ENCODE results near the gene INTS11. TPM values are rescaled to one million over a fixed set of nuclear protein-coding genes. Genes with fewer than 3 reads are reported as not detected.
"Not testable (repeated sequence)": the region's sequence is repeated elsewhere in the genome, so short reads cannot be mapped to it uniquely, and the experiment has no call there.

Gene INTS11
- total RNA-seq, 1 experiment from 2014 or later: 90.2 TPM

GRCh38 chr1:1320666-1321448 lies 3.6 kb downstream of the INTS11 start:
- DNase-seq (ENCODE audit: low read depth): no peak
- in situ Hi-C loops (cut with HindIII; ENCODE audit: low pct_unique_long_range_greater_than_20kb, low sequenced_read_pairs): no loop called here

- DNase-seq (ENCODE audit: low read depth): no peak
- in situ Hi-C loops (cut with HindIII; ENCODE audit: low pct_unique_long_range_greater_than_20kb, low sequenced_read_pairs): no loop called here
These were observed 4.9 kb downstream of the INTS11 start for GRCh38 chr1:1319646-1319941.

GRCh38 chr1:1318777-1319645 lies 5.4 kb downstream of the INTS11 start:
- in situ Hi-C loops (cut with HindIII; ENCODE audit: low pct_unique_long_range_greater_than_20kb, low sequenced_read_pairs): no loop called here

GRCh38 chr1:1318131-1318652 lies 6.3 kb downstream of the INTS11 start:
- DNase-seq (ENCODE audit: low read depth): peak; percentile 72
- in situ Hi-C loops (cut with HindIII; ENCODE audit: low pct_unique_long_range_greater_than_20kb, low sequenced_read_pairs): no loop called here

More at GRCh38 chr1:1318777-1319645, 5.4 kb downstream of the INTS11 start:
- no peak for DNase-seq (ENCODE audit: low read depth)

GRCh38 chr1:1317420-1317819 lies 7.0 kb downstream of the INTS11 start:
- in situ Hi-C loops (cut with HindIII; ENCODE audit: low pct_unique_long_range_greater_than_20kb, low sequenced_read_pairs): no loop called here
- DNase-seq (ENCODE audit: low read depth): no peak

GRCh38 chr1:1316199-1316598 lies 8.3 kb downstream of the INTS11 start:
- in situ Hi-C loops (cut with HindIII; ENCODE audit: low pct_unique_long_range_greater_than_20kb, low sequenced_read_pairs); DNase-seq (ENCODE audit: low read depth): not testable (repeated sequence)

GRCh38 chr1:1315435-1315954 lies 9.0 kb downstream of the INTS11 start:
- in situ Hi-C loops (cut with HindIII; ENCODE audit: low pct_unique_long_range_greater_than_20kb, low sequenced_read_pairs): no loop called here

GRCh38 chr1:1314678-1315335 lies 9.7 kb downstream of the INTS11 start:
- in situ Hi-C loops (cut with HindIII; ENCODE audit: low pct_unique_long_range_greater_than_20kb, low sequenced_read_pairs): no loop called here

More at GRCh38 chr1:1315435-1315954, 9.0 kb downstream of the INTS11 start:
- DNase-seq (ENCODE audit: low read depth): no peak

GRCh38 chr1:1314237-1314586 lies 10.2 kb downstream of the INTS11 start:
- in situ Hi-C loops (cut with HindIII; ENCODE audit: low pct_unique_long_range_greater_than_20kb, low sequenced_read_pairs): no loop called here
- DNase-seq (ENCODE audit: low read depth): no peak

More at GRCh38 chr1:1314678-1315335, 9.7 kb downstream of the INTS11 start:
- no peak for DNase-seq (ENCODE audit: low read depth)

- in situ Hi-C loops (cut with HindIII; ENCODE audit: low pct_unique_long_range_greater_than_20kb, low sequenced_read_pairs): no loop called here
These were observed 10.8 kb downstream of the INTS11 start for GRCh38 chr1:1313500-1314236.

GRCh38 chr1:1312450-1313314 lies 11.8 kb downstream of the INTS11 start:
- in situ Hi-C loops (cut with HindIII; ENCODE audit: low pct_unique_long_range_greater_than_20kb, low sequenced_read_pairs): no loop called here

More at GRCh38 chr1:1313500-1314236, 10.8 kb downstream of the INTS11 start:
- DNase-seq (ENCODE audit: low read depth): no peak

GRCh38 chr1:1311107-1312104 lies 13.1 kb downstream of the INTS11 start:
- in situ Hi-C loops (cut with HindIII; ENCODE audit: low pct_unique_long_range_greater_than_20kb, low sequenced_read_pairs): no loop called here

More at GRCh38 chr1:1312450-1313314, 11.8 kb downstream of the INTS11 start:
- no peak for DNase-seq (ENCODE audit: low read depth)

GRCh38 chr1:1310476-1311053 lies 13.9 kb downstream of the INTS11 start:
- DNase-seq (ENCODE audit: low read depth): no peak
- in situ Hi-C loops (cut with HindIII; ENCODE audit: low pct_unique_long_range_greater_than_20kb, low sequenced_read_pairs): no loop called here

More at GRCh38 chr1:1311107-1312104, 13.1 kb downstream of the INTS11 start:
- DNase-seq (ENCODE audit: low read depth): no peak

- DNase-seq (ENCODE audit: low read depth): no peak
- in situ Hi-C loops (cut with HindIII; ENCODE audit: low pct_unique_long_range_greater_than_20kb, low sequenced_read_pairs): no loop called here
These were observed 14.4 kb downstream of the INTS11 start for GRCh38 chr1:1310109-1310385.

GRCh38 chr1:1309251-1310108 lies 15.0 kb downstream of the INTS11 start:
- DNase-seq (ENCODE audit: low read depth): no peak
- in situ Hi-C loops (cut with HindIII; ENCODE audit: low pct_unique_long_range_greater_than_20kb, low sequenced_read_pairs): no loop called here
